Measurements from ENCODE around the gene EMSY. TPM values are rescaled to one million over a fixed set of nuclear protein-coding genes. Genes with fewer than 3 reads are reported as not detected.
"Not testable (repeated sequence)": the region's sequence is repeated elsewhere in the genome, so short reads cannot be mapped to it uniquely, and the experiment has no call there.

Gene EMSY
- total RNA-seq, 1 donor from 2014 or later = 21.4 TPM

DNA sequence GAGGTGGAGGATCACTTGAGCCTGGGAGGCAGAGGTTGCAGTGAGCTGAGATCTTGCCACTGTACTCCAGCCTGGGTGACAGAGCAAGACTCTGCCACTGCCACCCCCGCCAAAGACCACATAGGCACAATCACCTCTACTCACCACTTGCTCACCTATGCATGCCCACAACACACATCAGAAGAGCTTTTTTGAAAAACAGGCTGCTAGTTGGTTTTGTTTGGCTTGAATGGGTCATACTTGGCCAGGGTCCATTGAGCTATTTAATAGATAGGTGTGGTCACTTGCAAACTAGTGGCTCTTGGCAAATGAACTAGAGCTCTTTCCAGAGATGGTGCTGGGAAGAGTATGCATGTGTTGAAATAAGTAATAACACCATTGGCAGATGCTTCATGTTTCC lies 80.1 kb downstream of the EMSY start:
- DNase-seq = peak; percentile 17

DNA sequence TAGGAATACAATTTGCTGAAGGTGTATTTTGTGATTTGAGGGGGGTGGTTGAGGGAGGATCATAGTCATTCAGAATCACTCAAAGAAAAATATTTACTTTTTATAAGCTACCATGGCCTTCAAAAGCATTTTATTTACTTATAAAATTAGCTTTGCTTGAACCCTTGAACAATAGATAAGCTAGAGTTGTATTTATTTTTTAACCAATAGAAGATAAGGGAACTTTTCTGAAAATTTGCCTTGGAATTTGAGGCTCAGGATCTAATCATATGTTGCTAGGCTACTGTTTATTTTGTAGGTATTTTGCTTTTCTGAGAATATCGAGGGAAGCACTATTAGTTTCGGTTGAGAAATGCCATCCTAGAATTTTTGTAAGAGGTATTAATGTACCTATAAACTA lies 82.1 kb downstream of the EMSY start:
- no peak for DNase-seq

DNA sequence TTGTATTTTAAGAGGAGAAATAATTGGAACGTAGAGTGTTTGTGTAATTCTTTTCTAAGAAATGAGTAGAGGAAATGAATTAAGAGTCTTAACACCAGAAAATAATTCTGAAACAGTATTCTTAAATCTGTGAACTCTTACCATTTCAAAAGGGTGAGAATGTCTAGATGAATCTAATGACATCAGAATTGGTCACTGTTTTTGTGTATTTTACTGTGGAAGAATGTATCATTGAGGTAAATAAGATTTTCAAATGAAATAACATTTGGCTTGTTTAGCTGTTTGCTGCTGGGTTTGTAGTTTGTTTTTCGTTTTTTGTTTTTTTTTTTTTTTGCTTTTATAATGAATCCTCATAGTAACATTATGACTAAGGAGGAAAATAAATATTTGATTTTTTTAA lies 97.6 kb downstream of the EMSY start:
- DNase-seq = no peak

DNA sequence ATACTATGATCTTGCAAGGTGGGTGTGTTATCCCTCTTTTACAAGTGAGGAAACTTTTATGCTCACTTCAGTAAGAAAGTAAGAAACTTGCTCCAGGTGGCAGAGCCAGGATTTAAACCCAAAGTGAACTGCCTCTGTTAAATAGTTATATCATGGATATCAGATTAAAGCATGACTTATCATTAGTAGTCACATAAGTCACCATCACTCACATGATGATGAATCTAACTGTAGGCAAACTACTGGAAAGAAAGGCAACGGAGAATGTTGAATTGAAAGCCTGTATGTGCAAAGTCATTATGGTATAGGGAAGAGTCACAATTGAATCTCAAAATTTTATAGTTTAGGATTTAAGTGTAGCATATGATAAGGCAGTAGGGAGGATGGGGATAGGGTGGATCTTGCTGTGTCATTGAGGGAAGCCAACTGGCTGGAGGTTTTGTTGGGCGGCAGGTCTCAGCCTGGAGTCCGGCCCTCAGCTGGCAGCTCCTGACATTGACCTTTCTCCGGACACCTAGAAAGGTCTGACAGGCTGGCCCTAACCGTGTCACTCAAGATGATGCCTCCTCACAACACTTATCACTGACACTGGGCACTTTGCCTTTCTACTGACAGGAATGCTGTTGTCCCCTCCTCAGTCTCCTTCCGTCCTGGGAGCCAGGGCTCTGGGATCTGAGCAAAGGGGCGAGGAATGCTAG lies 98.3 kb downstream of the EMSY start:
- DNase-seq = no peak

DNA sequence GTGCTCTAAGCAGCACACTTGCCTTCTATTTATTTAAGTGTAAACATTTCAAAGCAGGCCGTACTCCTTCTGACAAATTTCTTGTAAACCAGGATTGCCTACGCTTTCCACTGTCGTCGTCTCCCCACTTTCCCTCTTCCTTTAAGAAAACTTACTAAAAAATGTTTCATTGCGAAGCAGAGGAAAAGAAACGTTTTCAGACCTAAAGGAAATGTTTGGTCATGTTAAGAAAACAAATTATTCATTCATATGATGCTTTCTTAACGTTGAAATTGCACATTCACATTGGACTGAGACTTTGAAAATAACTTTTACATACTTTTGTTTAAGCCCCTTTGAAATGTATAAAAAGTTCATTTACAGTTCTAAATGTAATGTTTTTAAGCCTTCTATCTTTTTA lies 106.0 kb downstream of the EMSY start:
- DNase-seq = peak; percentile 28

GRCh38 chr11:76551400-76551799 lies 106.6 kb downstream of the EMSY start:
- DNase-seq = peak; percentile 55

GRCh38 chr11:76552987-76553386 lies 108.2 kb downstream of the EMSY start:
- DNase-seq = no peak

- DNase-seq = peak; percentile 52
These were observed 109.0 kb downstream of the EMSY start for GRCh38 chr11:76553554-76554476.

GRCh38 chr11:76554767-76555166 lies 109.9 kb downstream of the EMSY start:
- DNase-seq = no peak

- no peak for DNase-seq
These were observed 112.6 kb downstream of the EMSY start for GRCh38 chr11:76557466-76557865.

DNA sequence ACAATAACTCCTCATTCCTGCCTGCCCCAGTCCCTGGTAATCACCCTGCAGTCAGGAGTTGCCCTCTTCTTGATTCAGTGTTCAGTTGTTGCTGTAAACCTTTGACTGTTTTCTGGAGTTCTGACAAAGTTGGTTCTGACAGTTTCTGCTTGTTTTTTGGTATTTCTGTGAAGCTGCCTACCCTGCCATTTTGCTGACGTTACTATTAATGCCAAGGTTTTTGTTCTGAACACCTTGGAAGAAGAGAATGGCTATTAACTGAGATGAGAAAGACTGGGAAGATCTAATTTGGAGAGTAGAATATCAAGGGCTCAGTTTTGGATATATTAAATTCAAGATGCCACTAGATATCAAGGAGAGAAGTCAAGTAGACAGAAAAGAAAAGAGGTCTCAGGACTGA lies 113.7 kb downstream of the EMSY start:
- no peak for DNase-seq

GRCh38 chr11:76558891-76559290 lies 114.1 kb downstream of the EMSY start:
- DNase-seq = no peak

- no peak for DNase-seq
These were observed 114.5 kb downstream of the EMSY start for GRCh38 chr11:76559346-76559745.

GRCh38 chr11:76560219-76560618 lies 115.4 kb downstream of the EMSY start:
- peak; percentile 69 for DNase-seq

DNA sequence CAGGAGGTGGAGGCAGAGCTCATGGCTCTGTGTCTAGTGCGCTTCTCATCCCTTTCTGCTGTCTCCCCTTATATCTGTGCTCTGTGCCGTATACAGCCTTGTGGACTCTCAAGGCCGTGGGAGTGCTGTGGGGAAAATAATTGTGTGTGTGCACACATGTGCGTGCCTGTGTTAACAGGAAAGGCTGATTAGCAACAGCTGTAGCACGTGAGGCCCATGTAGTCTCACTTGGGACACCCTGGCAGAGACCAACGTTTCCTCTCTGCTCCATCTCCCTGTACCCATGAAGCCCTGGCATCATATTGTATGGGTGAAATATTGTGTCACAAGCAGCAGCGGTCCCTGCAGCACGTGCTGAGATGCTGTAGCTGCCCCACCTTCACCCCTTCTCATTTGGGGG lies 116.4 kb downstream of the EMSY start:
- DNase-seq = peak; percentile 66

DNA sequence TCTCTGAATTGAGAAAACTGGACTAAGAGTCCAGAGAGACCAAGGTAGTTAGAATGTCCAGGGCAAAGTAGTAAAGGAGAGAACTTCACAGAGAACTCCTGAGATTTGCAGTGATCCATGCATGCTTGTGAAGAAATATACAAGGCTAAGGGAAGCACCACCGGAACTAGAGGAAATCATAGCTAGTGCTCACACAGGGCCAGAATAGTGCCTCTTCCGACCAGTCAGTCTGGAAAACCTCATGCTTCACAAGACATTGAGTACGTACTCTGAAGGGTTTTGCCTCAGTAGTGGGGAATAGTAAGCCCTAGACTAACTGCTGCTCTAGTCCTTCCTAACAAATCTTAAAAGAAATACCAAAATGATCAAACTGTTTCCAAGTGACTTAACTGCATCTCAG lies 117.7 kb downstream of the EMSY start:
- DNase-seq = peak; percentile 52

- DNase-seq = no peak
These were observed 119.5 kb downstream of the EMSY start for GRCh38 chr11:76564364-76564763.

GRCh38 chr11:76566811-76567210 lies 122.0 kb downstream of the EMSY start:
- DNase-seq = no peak

DNA sequence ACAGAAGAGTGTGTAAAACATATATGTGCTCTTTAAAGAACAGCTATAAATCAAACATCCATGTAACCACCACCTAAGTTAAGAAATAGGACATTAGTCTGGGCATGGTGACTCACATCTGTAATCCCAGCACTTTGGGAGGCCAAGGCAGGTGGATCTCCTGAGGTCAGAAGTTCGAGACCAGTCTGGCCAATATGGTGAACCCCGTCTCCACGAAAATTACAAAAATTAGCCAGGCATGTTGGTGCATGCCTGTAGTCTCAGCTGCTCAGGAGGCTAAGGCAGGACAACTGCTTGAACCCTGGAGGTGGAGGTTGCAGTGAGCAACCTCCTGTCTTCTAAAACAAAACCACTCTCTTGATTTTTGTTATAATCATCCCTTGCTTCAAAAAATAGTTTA lies 122.4 kb downstream of the EMSY start:
- DNase-seq = no peak

- no peak for DNase-seq
These were observed 123.3 kb downstream of the EMSY start for GRCh38 chr11:76568139-76568538.

DNA sequence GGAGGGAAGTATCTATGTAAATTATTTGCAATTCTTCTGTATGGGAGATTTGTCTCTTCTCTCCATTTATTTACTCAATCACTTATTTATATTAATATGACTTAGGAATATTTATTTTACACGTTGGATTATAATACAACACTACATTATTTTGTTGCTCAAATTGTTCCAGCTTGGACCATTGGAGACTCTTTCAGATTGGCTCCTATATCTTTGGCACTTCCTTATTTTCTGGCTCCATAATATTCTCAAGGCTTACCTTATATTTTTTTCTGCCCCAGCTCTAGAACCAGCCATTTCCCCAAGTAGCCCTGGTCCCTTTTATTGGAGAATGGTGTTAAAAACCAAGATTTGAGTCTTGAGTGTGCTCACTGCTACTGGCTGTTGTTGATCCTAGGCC lies 123.8 kb downstream of the EMSY start:
- DNase-seq = no peak

DNA sequence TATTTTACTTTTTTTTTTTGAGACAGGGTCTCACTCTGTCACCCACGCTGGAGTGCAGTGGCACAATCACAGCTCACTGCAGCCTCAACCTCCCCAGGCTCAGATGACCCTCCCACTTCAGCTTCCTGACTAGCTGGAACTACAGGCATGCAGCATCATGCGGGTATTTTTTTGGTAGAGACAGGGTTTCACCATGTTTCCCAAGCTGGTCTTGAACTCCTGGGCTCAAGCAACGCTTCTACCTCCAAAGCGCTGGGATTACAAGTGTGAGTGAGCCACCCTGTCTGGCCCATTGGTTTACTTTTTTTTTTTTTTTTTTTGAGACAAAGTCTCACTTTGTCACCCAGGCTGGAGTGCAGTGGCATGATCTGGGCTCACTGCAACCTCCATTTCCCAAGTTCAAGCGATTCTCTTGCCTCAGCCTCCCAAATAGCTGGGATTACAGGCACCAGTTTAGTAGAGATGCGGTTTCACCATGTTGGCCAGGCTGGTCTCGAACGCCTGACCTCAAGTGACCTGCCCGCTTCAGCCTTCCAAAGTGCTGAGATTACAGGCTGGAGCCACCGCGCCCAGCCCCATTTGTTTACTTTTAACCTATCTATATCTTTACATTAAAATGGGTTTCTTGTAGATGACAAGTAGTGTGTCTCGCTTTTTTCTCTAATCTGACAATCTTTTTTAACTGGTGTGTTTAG lies 127.5 kb downstream of the EMSY start:
- not testable (repeated sequence) for DNase-seq

DNA sequence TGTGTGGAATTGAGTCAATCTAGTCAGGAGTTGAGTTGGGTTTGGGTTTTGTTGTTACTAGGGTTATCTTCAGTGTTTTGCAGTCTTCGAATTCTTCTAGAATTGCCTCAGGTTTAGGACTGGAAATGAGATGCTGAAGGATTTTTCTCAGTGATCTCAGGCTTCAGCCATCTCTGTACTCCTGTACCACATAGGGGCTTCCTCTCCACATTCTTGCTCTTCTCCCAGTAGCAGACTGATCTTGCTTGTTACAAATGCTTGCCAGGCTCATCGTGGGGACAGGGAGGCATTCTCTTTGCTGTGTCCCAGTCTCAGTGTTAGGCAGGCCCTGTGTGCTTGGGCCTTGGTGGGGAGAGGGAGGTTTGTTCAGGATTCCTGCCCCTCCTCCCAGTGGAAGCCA lies 129.6 kb downstream of the EMSY start:
- DNase-seq = no peak
